Measurements from ENCODE around the gene MRPS2.
"Not testable (repeated sequence)": the region's sequence is repeated elsewhere in the genome, so short reads cannot be mapped to it uniquely, and the experiment has no call there.

Gene MRPS2

GRCh38 chr9:135516132-135516860 lies 15.8 kb downstream of the MRPS2 start:
- DNase-seq: no peak

- DNase-seq: no peak
These were observed 16.9 kb downstream of the MRPS2 start for GRCh38 chr9:135517407-135517822.

DNA sequence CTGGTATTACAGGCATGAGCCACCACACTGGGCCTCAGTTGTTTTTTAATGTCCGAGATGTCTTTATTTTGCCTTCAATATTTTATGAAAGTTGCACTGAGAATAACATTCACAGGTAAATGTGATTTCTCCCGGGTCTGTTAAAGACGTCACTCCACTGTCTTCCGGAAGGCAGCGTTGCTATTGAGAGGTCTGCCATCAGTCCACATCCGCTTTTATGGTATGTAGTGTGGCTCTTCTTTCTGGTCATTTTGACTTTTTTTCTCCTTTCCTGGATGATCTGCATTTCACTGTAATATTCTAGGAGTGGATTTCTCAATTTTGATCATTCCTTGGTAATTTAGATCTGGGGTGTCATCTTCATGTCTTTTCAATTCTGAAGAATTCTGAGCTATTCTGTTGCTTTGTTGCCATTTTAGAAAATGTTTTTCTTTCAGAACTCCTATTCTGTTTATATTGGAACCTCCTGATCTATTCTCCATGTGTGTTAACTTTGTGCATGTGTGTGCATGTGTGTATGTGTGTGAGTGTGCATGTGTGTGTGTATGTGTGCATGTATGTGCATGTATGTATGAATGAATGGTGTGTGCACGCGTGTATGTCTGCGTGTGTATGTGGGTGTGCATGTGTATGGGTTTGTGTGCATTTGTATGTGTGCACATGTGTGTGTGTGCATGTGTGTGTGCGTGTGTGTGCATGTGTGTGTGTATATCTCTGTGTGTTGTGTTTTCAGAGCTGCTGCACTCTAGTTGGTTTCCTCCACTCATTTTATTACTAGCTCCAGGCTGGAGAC lies 18.9 kb downstream of the MRPS2 start:
- DNase-seq: no peak

DNA sequence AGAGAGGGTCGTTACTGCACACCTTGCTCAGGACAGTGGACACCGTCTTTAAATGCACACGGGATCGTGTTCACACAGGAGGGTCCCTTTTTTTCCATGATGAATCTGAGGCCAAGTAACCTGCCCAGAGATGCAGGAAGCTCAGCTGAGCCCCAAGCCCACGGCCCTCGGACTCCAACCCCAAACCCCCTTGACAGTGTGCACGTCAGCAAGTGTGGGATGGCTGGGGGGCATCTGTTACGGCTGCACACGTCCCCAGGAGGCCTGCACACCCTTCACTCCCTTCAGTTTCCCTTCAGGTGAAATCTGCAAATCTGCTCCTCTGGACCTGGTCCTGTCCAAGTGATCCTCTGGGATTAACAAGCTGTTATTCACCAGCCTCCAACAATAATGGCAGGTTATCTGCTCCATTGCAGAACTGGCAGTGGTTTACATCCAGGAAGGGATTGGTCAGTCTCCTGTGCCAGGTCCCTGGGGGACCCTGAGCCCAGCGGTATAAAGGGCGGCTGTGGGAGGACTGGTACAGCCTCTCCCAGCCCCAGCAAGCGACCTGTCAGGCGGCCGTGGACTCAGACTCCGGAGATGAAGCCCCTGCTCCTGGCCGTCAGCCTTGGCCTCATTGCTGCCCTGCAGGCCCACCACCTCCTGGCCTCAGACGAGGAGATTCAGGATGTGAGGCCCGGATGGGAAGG lies 20.6 kb downstream of the MRPS2 start, which contains the start of gene LCN1:
Gene LCN1, plus strand, starts transcription at position 525 of the 692 bp plus-strand sequence. Its CDS starts 58 bp downstream, at position 583.
- no peak for DNase-seq

- DNase-seq: no peak
These were observed 21.2 kb downstream of the MRPS2 start for GRCh38 chr9:135521608-135522095.

DNA sequence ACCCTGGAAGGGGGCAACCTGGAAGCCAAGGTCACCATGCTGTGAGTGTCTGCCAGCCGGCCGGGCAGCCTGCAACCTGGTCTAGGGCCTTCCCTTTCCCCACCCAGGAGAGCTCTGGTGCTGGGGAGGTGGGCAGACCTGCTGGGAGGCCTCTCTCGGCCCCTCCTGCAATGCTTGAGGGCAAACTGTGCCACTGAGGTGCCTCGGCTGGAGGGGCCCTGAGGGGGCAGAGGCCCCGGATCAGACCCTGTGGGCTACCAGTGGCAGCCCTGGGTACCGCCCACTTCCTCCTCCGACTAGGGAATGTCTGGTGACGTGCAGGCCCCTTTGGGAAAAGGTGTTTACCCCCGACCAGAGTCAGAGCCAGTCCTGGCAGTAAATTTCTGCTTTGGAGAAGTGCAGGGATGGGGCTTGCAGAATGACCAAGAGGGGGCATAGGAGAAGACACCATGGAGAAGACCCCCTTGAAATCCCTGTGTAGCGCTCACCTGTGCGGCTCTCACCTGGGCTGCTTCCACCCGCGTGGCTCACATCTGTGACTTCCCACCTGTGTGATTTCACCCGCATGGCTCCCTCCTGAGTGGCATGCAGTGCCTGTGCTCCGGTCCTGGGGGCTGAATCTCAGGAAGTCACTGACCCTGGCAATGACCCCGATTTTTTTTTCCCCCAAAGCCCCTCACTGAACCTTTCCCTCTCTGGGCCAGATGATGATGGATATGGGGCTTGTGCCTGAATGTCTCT lies 21.8 kb downstream of the MRPS2 start:
- no peak for DNase-seq

GRCh38 chr9:135522931-135523330 lies 22.4 kb downstream of the MRPS2 start:
- DNase-seq: no peak

GRCh38 chr9:135523521-135524129 lies 23.1 kb downstream of the MRPS2 start:
- DNase-seq: no peak

DNA sequence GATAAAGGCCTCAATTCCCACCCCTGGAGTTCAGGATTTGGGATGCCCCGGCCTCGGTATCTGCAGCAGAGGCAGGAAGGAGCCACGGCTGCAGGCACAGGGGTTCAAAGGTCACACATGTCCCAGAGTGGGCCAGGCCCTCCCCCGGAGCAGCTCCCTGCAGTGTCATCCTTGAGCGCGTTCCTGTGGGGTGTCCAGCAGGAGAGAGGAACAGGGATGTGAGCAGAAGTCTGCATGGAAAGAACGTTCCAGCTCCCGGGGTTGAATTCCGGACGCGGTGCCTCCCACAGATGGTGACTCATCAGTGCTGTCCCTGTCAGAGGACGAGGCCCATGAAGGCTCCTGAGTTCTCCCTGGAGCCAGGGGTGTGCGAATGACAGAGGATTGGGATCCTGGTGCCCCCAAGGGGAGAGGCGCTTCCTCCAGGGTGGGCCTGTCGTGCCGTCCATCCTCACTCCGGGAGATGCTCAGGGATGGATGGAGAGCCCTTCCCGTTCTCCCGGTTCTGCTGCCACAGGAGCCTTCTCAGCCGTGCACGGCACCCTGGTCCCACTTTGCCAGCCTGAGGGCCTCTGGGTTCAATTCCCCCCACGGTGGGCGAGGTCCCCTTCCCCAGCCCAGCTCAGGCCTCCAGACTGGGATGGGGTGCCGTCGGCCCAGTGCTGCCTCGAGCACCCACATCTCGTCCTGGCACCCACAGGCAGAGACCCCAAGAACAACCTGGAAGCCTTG lies 23.8 kb downstream of the MRPS2 start:
- no peak for DNase-seq

GRCh38 chr9:135525241-135526088 lies 25.0 kb downstream of the MRPS2 start:
- DNase-seq: no peak

- DNase-seq: no peak
These were observed 25.7 kb downstream of the MRPS2 start for GRCh38 chr9:135526089-135526729.

DNA sequence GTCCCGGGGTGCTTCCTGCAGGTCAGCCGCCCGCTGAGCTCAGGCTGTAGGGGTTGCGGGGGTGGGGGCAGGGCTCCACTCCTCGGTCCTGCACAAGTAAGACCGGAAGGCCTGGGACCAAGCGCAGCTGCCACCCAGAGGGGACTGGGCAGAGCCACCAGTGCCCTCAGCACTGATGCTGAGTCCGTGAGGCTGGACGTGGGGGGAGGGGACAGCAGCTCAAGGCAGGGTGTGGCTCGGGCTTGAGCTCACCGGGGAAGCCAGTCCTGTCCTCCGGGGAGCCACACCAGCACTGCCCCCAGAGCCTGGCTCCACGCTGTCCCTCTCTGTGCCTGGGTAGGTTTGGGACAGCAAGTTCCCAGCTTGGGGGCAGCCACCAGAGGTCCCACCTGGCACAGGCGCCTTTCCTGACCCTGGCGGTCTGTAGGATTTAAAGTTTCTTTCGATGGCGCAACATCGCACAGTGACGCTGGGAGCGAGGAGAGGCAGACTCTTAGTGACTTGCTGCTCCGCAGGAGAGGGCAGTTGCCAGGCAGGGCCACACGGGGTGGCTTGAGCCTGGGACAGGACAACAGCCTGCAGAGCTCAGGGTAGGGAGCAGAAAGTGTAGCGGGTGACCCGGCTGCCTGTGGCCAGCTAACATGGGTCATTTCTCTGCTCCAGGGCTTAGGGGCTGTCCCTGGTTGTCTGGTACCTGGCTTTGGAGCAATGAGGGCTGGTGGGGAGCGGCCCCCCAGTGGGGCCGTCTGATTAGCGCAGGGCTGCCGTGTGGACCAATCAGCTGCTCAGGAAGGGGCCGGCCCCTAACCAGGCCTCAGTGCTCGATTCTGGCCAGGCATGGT lies 26.5 kb downstream of the MRPS2 start:
- DNase-seq: no peak

GRCh38 chr9:135528842-135529435 lies 28.5 kb downstream of the MRPS2 start:
- not testable (repeated sequence) for DNase-seq

DNA sequence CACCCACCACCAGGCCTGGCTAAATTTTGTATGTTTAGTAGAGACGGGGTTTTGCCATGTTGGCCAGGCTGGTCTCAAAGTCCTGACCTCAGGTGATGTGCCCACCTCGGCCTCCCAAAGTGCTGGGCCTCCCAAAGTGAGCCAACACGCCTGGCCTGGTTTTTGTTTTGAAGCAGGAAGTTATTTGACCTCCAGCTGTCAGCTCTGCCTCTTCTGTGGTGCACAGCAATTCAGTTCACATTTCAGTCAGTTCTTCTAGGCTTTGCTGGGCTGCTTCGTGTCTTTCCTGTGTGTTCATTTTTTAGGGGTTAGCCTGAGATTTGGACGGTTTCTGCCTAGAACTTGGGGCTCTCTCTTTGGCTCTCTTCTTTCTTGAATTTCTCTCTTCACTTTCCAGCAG lies 29.7 kb downstream of the MRPS2 start:
- no peak for DNase-seq

DNA sequence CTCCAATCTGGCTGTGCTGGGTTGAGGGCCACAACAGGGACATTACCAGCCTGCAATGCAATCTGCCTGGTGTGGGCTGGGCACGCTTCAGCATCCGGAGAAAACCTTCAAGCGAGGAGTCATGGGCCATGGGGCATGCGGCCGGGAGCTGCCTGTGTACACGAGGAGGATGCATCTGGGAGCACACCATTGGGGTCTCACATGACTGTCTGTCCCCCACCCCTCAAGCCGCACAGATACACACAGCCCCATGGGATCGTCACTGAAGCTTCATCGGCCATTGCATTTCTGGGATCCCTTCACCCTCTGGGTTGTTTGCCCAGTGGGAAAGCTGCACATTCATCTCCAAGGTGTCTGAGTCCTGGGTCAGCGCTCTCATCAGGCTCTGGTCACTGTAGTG lies 30.6 kb downstream of the MRPS2 start:
- DNase-seq: no peak

- DNase-seq: no peak
These were observed 32.6 kb downstream of the MRPS2 start for GRCh38 chr9:135533113-135533512.

DNA sequence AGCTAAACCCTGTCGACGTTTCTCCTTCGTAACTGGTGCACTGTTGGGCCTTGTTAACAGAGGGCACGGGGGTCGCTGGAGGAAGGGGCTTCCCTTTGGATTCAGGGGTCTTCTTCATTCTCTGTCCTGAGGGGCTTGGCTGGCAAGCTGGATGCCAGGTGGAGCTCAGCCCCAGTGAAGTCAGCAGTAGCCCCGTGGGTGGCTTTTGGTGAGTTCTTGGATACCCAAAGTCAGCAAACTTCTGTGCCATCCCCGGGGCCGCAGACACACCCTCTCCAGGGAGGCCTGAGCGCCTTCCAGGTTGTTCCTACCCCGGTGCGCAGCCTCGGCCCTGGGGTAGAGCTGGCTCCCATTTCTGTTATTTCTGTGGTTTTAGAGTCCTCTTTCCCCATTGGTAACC lies 33.2 kb downstream of the MRPS2 start:
- no peak for DNase-seq

- not testable (repeated sequence) for DNase-seq
These were observed 33.8 kb downstream of the MRPS2 start for GRCh38 chr9:135534192-135534711.
